Fibroblast of the aortic adventitia (primary cell): ENCODE data around the gene DAB2IP. TPM values are rescaled to one million over a fixed set of nuclear protein-coding genes. Genes with fewer than 3 reads are reported as not detected.

Experiments
- DNase-seq: peaks from one replicate; pipeline ENCODE4 v3.0.0-alpha.2; 2010; ENCODE audit warnings: low read depth
- H3K4me3 ChIP-seq: 2 replicates; pipeline ENCODE4 v1.5.1; 2011; ENCODE audit warnings: low read depth, mild to moderate bottlenecking, control low read depth, low read length, moderate library complexity
- CTCF ChIP-seq: IDR thresholded peaks from 2 replicates; pipeline ENCODE4 v1.5.1; 2011; ENCODE audit warnings: mild to moderate bottlenecking, low read length, control low read depth, inconsistent platforms; ENCODE audit not compliant: insufficient read depth
- total RNA-seq: library from RNA; depleted of rRNA; stranded (reverse); fragments of >200 nt; gene quantifications from 2 replicates; pipeline ENCODE4 v1.2.3, GENCODE V29; 2012; ENCODE audit warnings: low replicate concordance

DAB2IP gene
- total RNA-seq, 1 donor, result 17.4 TPM

GRCh38 chr9:121692606-121693387 is 41.4 kb downstream of the DAB2IP start:
- TF ChIP-seq CTCF, result no peak
- DNase-seq, result peak; percentile 26
- H3K4me3 ChIP-seq, result no peak overlapping the region

GRCh38 chr9:121693388-121693670 is 41.9 kb downstream of the DAB2IP start:
- no peak for DNase-seq
- no peak overlapping the region for H3K4me3 ChIP-seq
- no peak for TF ChIP-seq CTCF

GRCh38 chr9:121694001-121694400 is 42.6 kb downstream of the DAB2IP start:
- no peak for DNase-seq
- no peak for TF ChIP-seq CTCF
- no peak overlapping the region for H3K4me3 ChIP-seq

GRCh38 chr9:121694600-121694999 is 43.2 kb downstream of the DAB2IP start:
- H3K4me3 ChIP-seq, result no peak overlapping the region
- no peak for TF ChIP-seq CTCF
- DNase-seq, result no peak

GRCh38 chr9:121696930-121697329 is 45.5 kb downstream of the DAB2IP start:
- TF ChIP-seq CTCF, result no peak
- H3K4me3 ChIP-seq, result no peak overlapping the region
- DNase-seq, result no peak

GRCh38 chr9:121698627-121699570 is 47.5 kb downstream of the DAB2IP start:
- peak overlapping the region; percentile 79 for H3K4me3 ChIP-seq
- no peak for TF ChIP-seq CTCF
- peak; percentile 40 for DNase-seq
